Measurements from ENCODE around the gene UBAC2.

DNA sequence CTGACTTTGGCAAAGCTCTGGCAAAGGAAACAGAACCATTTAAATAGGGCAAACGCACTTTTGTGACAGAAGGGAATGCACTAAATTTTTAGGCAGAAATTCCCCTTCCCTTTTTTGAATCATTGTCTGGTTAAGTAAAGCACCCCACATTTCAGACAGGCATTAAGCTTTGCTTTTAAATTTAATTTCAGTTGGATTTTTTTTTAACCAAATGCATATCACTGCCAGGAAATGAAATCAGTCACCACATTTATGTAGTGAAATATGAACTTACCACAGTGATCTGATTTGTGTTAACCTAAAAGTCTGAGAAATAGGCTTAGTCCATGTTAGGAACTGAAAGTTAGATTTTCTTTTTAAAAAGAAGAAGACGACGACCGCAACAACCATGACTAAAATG lies 95.7 kb downstream of the UBAC2 start:
- TF ChIP-seq, protein P1, sequence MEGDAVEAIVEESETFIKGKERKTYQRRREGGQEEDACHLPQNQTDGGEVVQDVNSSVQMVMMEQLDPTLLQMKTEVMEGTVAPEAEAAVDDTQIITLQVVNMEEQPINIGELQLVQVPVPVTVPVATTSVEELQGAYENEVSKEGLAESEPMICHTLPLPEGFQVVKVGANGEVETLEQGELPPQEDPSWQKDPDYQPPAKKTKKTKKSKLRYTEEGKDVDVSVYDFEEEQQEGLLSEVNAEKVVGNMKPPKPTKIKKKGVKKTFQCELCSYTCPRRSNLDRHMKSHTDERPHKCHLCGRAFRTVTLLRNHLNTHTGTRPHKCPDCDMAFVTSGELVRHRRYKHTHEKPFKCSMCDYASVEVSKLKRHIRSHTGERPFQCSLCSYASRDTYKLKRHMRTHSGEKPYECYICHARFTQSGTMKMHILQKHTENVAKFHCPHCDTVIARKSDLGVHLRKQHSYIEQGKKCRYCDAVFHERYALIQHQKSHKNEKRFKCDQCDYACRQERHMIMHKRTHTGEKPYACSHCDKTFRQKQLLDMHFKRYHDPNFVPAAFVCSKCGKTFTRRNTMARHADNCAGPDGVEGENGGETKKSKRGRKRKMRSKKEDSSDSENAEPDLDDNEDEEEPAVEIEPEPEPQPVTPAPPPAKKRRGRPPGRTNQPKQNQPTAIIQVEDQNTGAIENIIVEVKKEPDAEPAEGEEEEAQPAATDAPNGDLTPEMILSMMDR (conservative IDR thresholded peaks at IDR 0.05 in 1 of 2, IDR thresholded peaks at IDR 0.05 in 1 of 2; ENCODE audit: low read depth in 1 of 2, low read length in 2 of 2): no peak
- TF ChIP-seq EZH2 (IDR thresholded peaks at IDR 0.05; ENCODE audit: low read length, missing control alignments): no peak

All from fibroblast of lung (primary cell).